Smooth muscle cell (in vitro differentiated cells): Measurements from ENCODE around the gene PIP5K1A. TPM values are rescaled to one million over a fixed set of nuclear protein-coding genes. Genes with fewer than 3 reads are reported as not detected.

Experiments
- DNase-seq: peaks from one replicate; lab custom pipeline; 2025; ENCODE audit not compliant: unreplicated experiment; lab: John Stamatoyannopoulos, UW
- H2AFZ ChIP-seq: fragments of 200-600 bp; sonication (generic); 2 replicates; pipeline ENCODE4 v1.6.0; 2016; ENCODE audit warnings: antibody characterized with exemption, low read depth, mild to moderate bottlenecking
- H3F3A ChIP-seq: fragments of 200-600 bp; sonication (generic); 2 replicates; pipeline ENCODE4 v1.6.0; 2017; ENCODE audit warnings: antibody characterized with exemption, low read depth
- H3K27ac ChIP-seq: fragments of 200-600 bp; sonication (generic); 2 replicates; pipeline ENCODE4 v1.5.1; 2016; ENCODE audit warnings: low read depth, mild to moderate bottlenecking
- H3K27me3 ChIP-seq: fragments of 200-600 bp; sonication (generic); 2 replicates; pipeline ENCODE4 v1.6.1; 2016; ENCODE audit warnings: low read depth, mild to moderate bottlenecking
- H3K36me3 ChIP-seq: fragments of 200-600 bp; sonication (generic); 2 replicates; pipeline ENCODE4 v1.5.1; 2016; ENCODE audit warnings: low read depth
- H3K4me1 ChIP-seq: fragments of 200-600 bp; sonication (generic); 2 replicates; pipeline ENCODE4 v1.5.1; 2016; ENCODE audit warnings: low read depth
- H3K4me2 ChIP-seq: fragments of 200-600 bp; sonication (generic); 2 replicates; pipeline ENCODE4 v1.6.0; 2016; ENCODE audit warnings: mild to moderate bottlenecking
- H3K4me3 ChIP-seq: fragments of 200-600 bp; sonication (generic); 2 replicates; pipeline ENCODE4 v1.5.1; 2016; ENCODE audit warnings: mild to moderate bottlenecking
- H3K79me2 ChIP-seq: fragments of 200-600 bp; sonication (generic); 2 replicates; pipeline ENCODE4 v1.6.0; 2016; ENCODE audit warnings: low read depth, mild to moderate bottlenecking
- H3K9ac ChIP-seq: fragments of 200-600 bp; sonication (generic); 2 replicates; pipeline ENCODE4 v1.6.0; 2016; ENCODE audit warnings: low read depth
- H3K9me3 ChIP-seq: fragments of 200-600 bp; sonication (generic); replicated peaks from 2 replicates; pipeline ENCODE4 v1.5.1; 2016; ENCODE audit warnings: low read depth
- H4K20me1 ChIP-seq: fragments of 200-600 bp; sonication (generic); 2 replicates; pipeline ENCODE4 v1.6.0; 2016; ENCODE audit warnings: low read depth
- WGBS: methylation state at CpG from one replicate; pipeline ENCODE4 v1.1.7; 2016; ENCODE audit warnings: low lambda C conversion rate; 5-methylcytosine and 5-hydroxymethylcytosine counted together
- polyA plus RNA-seq: library from polyadenylated mRNA; unstranded; fragments of >200 nt; fragmentation: Nextera tagmentation; extraction: Ambion mirVana; gene quantifications from 2 replicates; pipeline ENCODE4 v1.2.1, GENCODE V29; 2016
- total RNA-seq: library from RNA; depleted of rRNA; stranded (reverse); fragments of >200 nt; gene quantifications from 2 replicates; pipeline ENCODE4 v1.2.3, GENCODE V29; 2014
- TF ChIP-seq, protein P1 (sequence below): fragments of 200-600 bp; sonication (generic); IDR thresholded peaks from 2 replicates; pipeline ENCODE4 v1.5.1; 2017; ENCODE audit warnings: borderline replicate concordance, mild to moderate bottlenecking, antibody characterized with exemption; ENCODE audit not compliant: insufficient read depth, poor library complexity, severe bottlenecking

Gene PIP5K1A
- total and polyA plus RNA-seq, 2 experiments from 2014 or later = 24.1 to 78.2 TPM

DNA sequence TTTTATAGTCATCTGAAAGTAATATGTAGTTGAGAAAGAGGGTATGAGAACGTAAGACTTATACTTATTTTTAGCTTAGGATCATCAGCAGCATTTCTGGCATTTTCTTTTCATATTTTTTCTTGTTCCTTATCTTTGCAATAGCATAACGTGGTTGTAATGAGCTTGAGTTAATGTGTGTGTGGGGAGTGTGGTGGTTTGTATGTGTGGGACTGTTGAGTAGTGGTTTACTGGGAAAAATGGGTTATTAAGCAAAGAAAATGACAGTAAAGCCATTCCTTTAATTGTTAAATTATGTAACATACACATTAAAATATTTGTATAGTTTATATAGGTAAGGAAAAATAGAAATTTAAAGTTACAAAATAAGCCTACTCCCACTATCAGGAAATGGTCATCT lies 15.2 kb downstream of the PIP5K1A start:
- TF ChIP-seq, protein P1, sequence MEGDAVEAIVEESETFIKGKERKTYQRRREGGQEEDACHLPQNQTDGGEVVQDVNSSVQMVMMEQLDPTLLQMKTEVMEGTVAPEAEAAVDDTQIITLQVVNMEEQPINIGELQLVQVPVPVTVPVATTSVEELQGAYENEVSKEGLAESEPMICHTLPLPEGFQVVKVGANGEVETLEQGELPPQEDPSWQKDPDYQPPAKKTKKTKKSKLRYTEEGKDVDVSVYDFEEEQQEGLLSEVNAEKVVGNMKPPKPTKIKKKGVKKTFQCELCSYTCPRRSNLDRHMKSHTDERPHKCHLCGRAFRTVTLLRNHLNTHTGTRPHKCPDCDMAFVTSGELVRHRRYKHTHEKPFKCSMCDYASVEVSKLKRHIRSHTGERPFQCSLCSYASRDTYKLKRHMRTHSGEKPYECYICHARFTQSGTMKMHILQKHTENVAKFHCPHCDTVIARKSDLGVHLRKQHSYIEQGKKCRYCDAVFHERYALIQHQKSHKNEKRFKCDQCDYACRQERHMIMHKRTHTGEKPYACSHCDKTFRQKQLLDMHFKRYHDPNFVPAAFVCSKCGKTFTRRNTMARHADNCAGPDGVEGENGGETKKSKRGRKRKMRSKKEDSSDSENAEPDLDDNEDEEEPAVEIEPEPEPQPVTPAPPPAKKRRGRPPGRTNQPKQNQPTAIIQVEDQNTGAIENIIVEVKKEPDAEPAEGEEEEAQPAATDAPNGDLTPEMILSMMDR = no peak
- H4K20me1 ChIP-seq = peaks cover 100% of the 10 kb centered on the region
- no peaks in the 10 kb centered on the region for H3K27me3 ChIP-seq
- H3K9me3 ChIP-seq = no peaks in the 10 kb centered on the region
- H2AFZ ChIP-seq = no peak overlapping the region
- no peak for DNase-seq
- no peaks in the 10 kb centered on the region for H3F3A ChIP-seq
- H3K9ac ChIP-seq = no peak overlapping the region
- no peaks in the 10 kb centered on the region for H3K36me3 ChIP-seq
- 36% methylated on average over 2 of the region's 2 CpGs for WGBS
- peaks cover 98% of the 10 kb centered on the region for H3K79me2 ChIP-seq
- H3K4me3 ChIP-seq = no peak overlapping the region
- H3K4me1 ChIP-seq = peaks cover 3% of the 10 kb centered on the region
- no peak overlapping the region for H3K27ac ChIP-seq
- H3K4me2 ChIP-seq = no peak overlapping the region

GRCh38 chr1:151221616-151222015 lies 23.3 kb downstream of the PIP5K1A start:
- 100% methylated on average over 1 of the region's 1 CpG for WGBS
- Histone ChIP-seq H3K27me3 (no peaks in the 10 kb centered on the region), H3K9ac (no peak overlapping the region), H4K20me1 (peaks cover 98% of the 10 kb centered on the region), H3K4me1 (no peaks in the 10 kb centered on the region), H3K27ac (no peak overlapping the region), H3K9me3 (no peaks in the 10 kb centered on the region), H2AFZ (no peak overlapping the region), H3K4me3 (no peak overlapping the region), H3K36me3 (no peaks in the 10 kb centered on the region), H3K4me2 (no peak overlapping the region), H3F3A (no peaks in the 10 kb centered on the region), H3K79me2 (peaks cover 81% of the 10 kb centered on the region)
- DNase-seq = no peak
- TF ChIP-seq, protein P1 = no peak

GRCh38 chr1:151222130-151222529 lies 23.8 kb downstream of the PIP5K1A start:
- peaks cover 98% of the 10 kb centered on the region for H4K20me1 ChIP-seq
- H2AFZ ChIP-seq = no peak overlapping the region
- H3K4me2 ChIP-seq = no peak overlapping the region
- no peaks in the 10 kb centered on the region for H3K4me1 ChIP-seq
- no peaks in the 10 kb centered on the region for H3K36me3 ChIP-seq
- no peaks in the 10 kb centered on the region for H3K9me3 ChIP-seq
- TF ChIP-seq, protein P1 = no peak
- no peak overlapping the region for H3K4me3 ChIP-seq
- WGBS = 96% methylated on average over 4 of the region's 4 CpGs
- no peaks in the 10 kb centered on the region for H3K27me3 ChIP-seq
- no peak overlapping the region for H3K9ac ChIP-seq
- H3F3A ChIP-seq = no peaks in the 10 kb centered on the region
- no peak overlapping the region for H3K27ac ChIP-seq
- DNase-seq = no peak
- H3K79me2 ChIP-seq = peaks cover 76% of the 10 kb centered on the region

- Histone ChIP-seq H3K9ac (no peak overlapping the region), H4K20me1 (peaks cover 32% of the 10 kb centered on the region), H3K36me3 (peaks cover 40% of the 10 kb centered on the region), H3K4me2 (no peak overlapping the region), H3K27ac (no peak overlapping the region), H3F3A (peaks cover 2% of the 10 kb centered on the region), H3K27me3 (no peaks in the 10 kb centered on the region), H3K4me3 (no peak overlapping the region), H3K79me2 (peaks cover 7% of the 10 kb centered on the region), H3K4me1 (no peaks in the 10 kb centered on the region), H2AFZ (no peak overlapping the region), H3K9me3 (no peaks in the 10 kb centered on the region)
- TF ChIP-seq, protein P1 = no peak
- no peak for DNase-seq
- 95% methylated on average over 6 of the region's 6 CpGs for WGBS
Observed at GRCh38 chr1:151235235-151235634, 36.9 kb downstream of the PIP5K1A start.
